Measurements from ENCODE around the gene CCDC13.

Gene CCDC13

GRCh38 chr3:42730706-42731420 lies 42.2 kb downstream of the CCDC13 start:
- TF ChIP-seq POLR2A (IDR thresholded peaks at IDR 0.05; ENCODE audit: low read length) (no peak), GATA1 (IDR thresholded peaks at IDR 0.05; ENCODE audit: low read depth, low read length) (no peak)
- no peak for DNase-seq

- TF ChIP-seq GATA1 (IDR thresholded peaks at IDR 0.05; ENCODE audit: low read depth, low read length) (no peak), POLR2A (IDR thresholded peaks at IDR 0.05; ENCODE audit: low read length) (no peak)
- DNase-seq, result no peak
These were observed 42.8 kb downstream of the CCDC13 start for GRCh38 chr3:42730294-42730693.

- TF ChIP-seq GATA1 (IDR thresholded peaks at IDR 0.05; ENCODE audit: low read depth, low read length) (no peak), POLR2A (IDR thresholded peaks at IDR 0.05; ENCODE audit: low read length) (no peak)
- DNase-seq, result no peak
These were observed 43.5 kb downstream of the CCDC13 start for GRCh38 chr3:42729404-42730145.

- no peak for TF ChIP-seq GATA1 (IDR thresholded peaks at IDR 0.05; ENCODE audit: low read depth, low read length)
- TF ChIP-seq POLR2A (IDR thresholded peaks at IDR 0.05; ENCODE audit: low read length), result no peak
- DNase-seq, result no peak
These were observed 44.2 kb downstream of the CCDC13 start for GRCh38 chr3:42728668-42729364.

- TF ChIP-seq POLR2A (IDR thresholded peaks at IDR 0.05; ENCODE audit: low read length) (no peak), GATA1 (IDR thresholded peaks at IDR 0.05; ENCODE audit: low read depth, low read length) (no peak)
These were observed 45.0 kb downstream of the CCDC13 start for GRCh38 chr3:42728056-42728455.

GRCh38 chr3:42725454-42725853 lies 47.6 kb downstream of the CCDC13 start:
- TF ChIP-seq GATA1 (IDR thresholded peaks at IDR 0.05; ENCODE audit: low read depth, low read length) (no peak), POLR2A (IDR thresholded peaks at IDR 0.05; ENCODE audit: low read length) (no peak)
- DNase-seq, result no peak

More at GRCh38 chr3:42728056-42728455, 45.0 kb downstream of the CCDC13 start:
- DNase-seq, result no peak

- TF ChIP-seq POLR2A (IDR thresholded peaks at IDR 0.05; ENCODE audit: low read length) (no peak), GATA1 (IDR thresholded peaks at IDR 0.05; ENCODE audit: low read depth, low read length) (no peak)
These were observed 49.8 kb downstream of the CCDC13 start for GRCh38 chr3:42723219-42723618.

More at GRCh38 chr3:42723219-42723618, 49.8 kb downstream of the CCDC13 start:
- no peak for DNase-seq

All from erythroblast (primary cell).